ENCODE data around the gene LGALS8. TPM values are rescaled to one million over a fixed set of nuclear protein-coding genes. Genes with fewer than 3 reads are reported as not detected.
"Not testable (repeated sequence)": the region's sequence is repeated elsewhere in the genome, so short reads cannot be mapped to it uniquely, and the experiment has no call there.

The LGALS8 gene
- total RNA-seq, 2 donors from 2014 or later = 67.8 to 126 TPM

- DNase-seq (ENCODE audit: low spot score) = no peak
- no peaks in the 10 kb centered on the region for H3K9me3 ChIP-seq
- no peak for ATAC-seq (ENCODE audit: insufficient number of reproducible peaks, low FRiP score, low read depth)
- no peaks in the 10 kb centered on the region for H3K4me1 ChIP-seq (ENCODE audit: control insufficient read depth in 1 of 2, low read depth in 2 of 2)
- no peaks in the 10 kb centered on the region for H3K27me3 ChIP-seq (replicated peaks; ENCODE audit: insufficient read depth)
- H3K4me3 ChIP-seq = no peak overlapping the region
- no peaks in the 10 kb centered on the region for H3K36me3 ChIP-seq
- no peak for TF ChIP-seq CTCF (IDR thresholded peaks at IDR 0.05)
- H3K27ac ChIP-seq = no peak overlapping the region
Observed at GRCh38 chr1:236495467-236496112, 28.2 kb upstream of the LGALS8 start.

GRCh38 chr1:236497908-236498307 lies 25.9 kb upstream of the LGALS8 start:
- Histone ChIP-seq H3K4me3 (no peak overlapping the region), H3K27me3 (replicated peaks; ENCODE audit: insufficient read depth) (no peaks in the 10 kb centered on the region), H3K4me1 (ENCODE audit: control insufficient read depth in 1 of 2, low read depth in 2 of 2) (peaks cover 0 to 5% of the 10 kb centered on the region in 2 donors), H3K27ac (no peak overlapping the region), H3K9me3 (no peaks in the 10 kb centered on the region), H3K36me3 (no peaks in the 10 kb centered on the region)
- ATAC-seq (ENCODE audit: insufficient number of reproducible peaks, low FRiP score, low read depth) = no peak
- TF ChIP-seq CTCF (IDR thresholded peaks at IDR 0.05) = no peak
- no peak for DNase-seq (ENCODE audit: low spot score)

- H3K27me3 ChIP-seq (replicated peaks; ENCODE audit: insufficient read depth) = no peaks in the 10 kb centered on the region
- TF ChIP-seq CTCF (IDR thresholded peaks at IDR 0.05) = no peak
Observed at GRCh38 chr1:236501093-236501492, 22.7 kb upstream of the LGALS8 start.

GRCh38 chr1:236502579-236502971 lies 21.2 kb upstream of the LGALS8 start:
- Histone ChIP-seq H3K4me1 (ENCODE audit: control insufficient read depth in 1 of 2, low read depth in 2 of 2) (peaks cover 0 to 21% of the 10 kb centered on the region in 2 donors), H3K27me3 (replicated peaks; ENCODE audit: insufficient read depth) (no peaks in the 10 kb centered on the region), H3K4me3 (peak overlapping the region; percentile 68), H3K9me3 (no peaks in the 10 kb centered on the region), H3K36me3 (no peaks in the 10 kb centered on the region), H3K27ac (no peak overlapping the region)
- DNase-seq (ENCODE audit: low spot score) (no peak), ATAC-seq (ENCODE audit: insufficient number of reproducible peaks, low FRiP score, low read depth) (no peak)
- no peak for TF ChIP-seq CTCF (IDR thresholded peaks at IDR 0.05)

More at GRCh38 chr1:236501093-236501492, 22.7 kb upstream of the LGALS8 start:
- DNase-seq (ENCODE audit: low spot score) (no peak), ATAC-seq (ENCODE audit: insufficient number of reproducible peaks, low FRiP score, low read depth) (no peak)
- Histone ChIP-seq H3K36me3 (no peaks in the 10 kb centered on the region), H3K27ac (no peak overlapping the region), H3K4me1 (ENCODE audit: control insufficient read depth in 1 of 2, low read depth in 2 of 2) (peaks cover 0 to 11% of the 10 kb centered on the region in 2 donors), H3K4me3 (no peak overlapping the region), H3K9me3 (no peaks in the 10 kb centered on the region)

GRCh38 chr1:236502972-236503639 lies 20.7 kb upstream of the LGALS8 start:
- ATAC-seq (ENCODE audit: insufficient number of reproducible peaks, low FRiP score, low read depth) (no peak), DNase-seq (ENCODE audit: low spot score) (no peak)
- Histone ChIP-seq H3K9me3 (no peaks in the 10 kb centered on the region), H3K27ac (no peak overlapping the region), H3K36me3 (no peaks in the 10 kb centered on the region), H3K4me1 (ENCODE audit: control insufficient read depth in 1 of 2, low read depth in 2 of 2) (peaks cover 0 to 24% of the 10 kb centered on the region in 2 donors), H3K27me3 (replicated peaks; ENCODE audit: insufficient read depth) (no peaks in the 10 kb centered on the region), H3K4me3 (peak overlapping the region; percentile 68)
- no peak for TF ChIP-seq CTCF (IDR thresholded peaks at IDR 0.05)

- H3K9me3 ChIP-seq; H3K4me3 ChIP-seq; H3K27ac ChIP-seq; DNase-seq (ENCODE audit: low spot score); ATAC-seq (ENCODE audit: insufficient number of reproducible peaks, low FRiP score, low read depth); H3K36me3 ChIP-seq; H3K27me3 ChIP-seq (replicated peaks; ENCODE audit: insufficient read depth): not testable (repeated sequence)
- peaks cover 0 to 24% of the 10 kb centered on the region in 2 donors for H3K4me1 ChIP-seq (ENCODE audit: control insufficient read depth in 1 of 2, low read depth in 2 of 2)
Observed at GRCh38 chr1:236504338-236504737, 19.4 kb upstream of the LGALS8 start.

Data from thoracic aorta (tissue), 2 donors.